KG1 (cell line): ENCODE measurements around the gene CBLN3.
"Not testable (repeated sequence)": the region's sequence is repeated elsewhere in the genome, so short reads cannot be mapped to it uniquely, and the experiment has no call there.

ENCODE experiments used
- DNase-seq: peaks from one replicate; lab custom pipeline; 2025; lab: John Stamatoyannopoulos, UW

The CBLN3 gene

GRCh38 chr14:24401810-24402702 lies 27.4 kb downstream of the CBLN3 start:
- DNase-seq = no peak

GRCh38 chr14:24399999-24400718 lies 29.3 kb downstream of the CBLN3 start:
- DNase-seq = no peak

GRCh38 chr14:24399447-24399822 lies 30.0 kb downstream of the CBLN3 start:
- DNase-seq = no peak

GRCh38 chr14:24398653-24399446 lies 30.6 kb downstream of the CBLN3 start, which contains the start of gene NYNRIN:
NYNRIN (plus strand) TSS chr14:24399003; CDS start chr14:24399247, 244 bp downstream.
- DNase-seq = peak; percentile 28

GRCh38 chr14:24398293-24398652 lies 31.2 kb downstream of the CBLN3 start:
- DNase-seq = no peak

- peak; percentile 7 for DNase-seq
Measured at GRCh38 chr14:24397639-24398292, 31.7 kb downstream of the CBLN3 start.

GRCh38 chr14:24395609-24396582 lies 33.6 kb downstream of the CBLN3 start:
- peak; percentile 27 for DNase-seq

- DNase-seq = no peak
Measured at GRCh38 chr14:24394275-24394674, 35.2 kb downstream of the CBLN3 start.

GRCh38 chr14:24392325-24393091 lies 37.0 kb downstream of the CBLN3 start:
- no peak for DNase-seq

- peak; percentile 84 for DNase-seq
Measured at GRCh38 chr14:24390701-24391468, 38.6 kb downstream of the CBLN3 start.

GRCh38 chr14:24389226-24389848 lies 40.1 kb downstream of the CBLN3 start:
- DNase-seq = no peak

GRCh38 chr14:24388474-24389179 lies 40.8 kb downstream of the CBLN3 start:
- DNase-seq = no peak

- DNase-seq = not testable (repeated sequence)
Measured at GRCh38 chr14:24387579-24387978, 41.9 kb downstream of the CBLN3 start.

- no peak for DNase-seq
Measured at GRCh38 chr14:24387009-24387345, 42.5 kb downstream of the CBLN3 start.

- DNase-seq = no peak
Measured at GRCh38 chr14:24385524-24385923, 43.9 kb downstream of the CBLN3 start.

- DNase-seq = no peak
Measured at GRCh38 chr14:24384169-24384568, 45.3 kb downstream of the CBLN3 start.

GRCh38 chr14:24382064-24382371 lies 47.5 kb downstream of the CBLN3 start:
- no peak for DNase-seq

GRCh38 chr14:24381363-24382063 lies 48.0 kb downstream of the CBLN3 start:
- DNase-seq = no peak
